SKM-1 (cell line): ENCODE data around the gene POU2F3.

Experiments
- DNase-seq: peaks from one replicate; lab custom pipeline; 2025; ENCODE audit not compliant: unreplicated experiment; lab: John Stamatoyannopoulos, UW

Gene POU2F3

GRCh38 chr11:120210626-120211521 lies 29.1 kb upstream of the POU2F3 start, which contains the start of gene OAF:
Gene OAF, plus strand, starts transcription at chr11:120211032. Its CDS starts 248 bp downstream, at chr11:120211280.
- no peak for DNase-seq

GRCh38 chr11:120211522-120212258 lies 28.2 kb upstream of the POU2F3 start:
- no peak for DNase-seq

GRCh38 chr11:120212259-120212878 lies 27.6 kb upstream of the POU2F3 start:
- no peak for DNase-seq

GRCh38 chr11:120212926-120213325 lies 27.0 kb upstream of the POU2F3 start:
- DNase-seq = no peak

- no peak for DNase-seq
Measured at GRCh38 chr11:120214581-120214980, 25.4 kb upstream of the POU2F3 start.

- no peak for DNase-seq
Measured at GRCh38 chr11:120215634-120216033, 24.3 kb upstream of the POU2F3 start.

GRCh38 chr11:120216426-120217102 lies 23.4 kb upstream of the POU2F3 start:
- DNase-seq = no peak

GRCh38 chr11:120217526-120217925 lies 22.4 kb upstream of the POU2F3 start:
- DNase-seq = no peak

- DNase-seq = no peak
Measured at GRCh38 chr11:120217941-120218694, 21.8 kb upstream of the POU2F3 start.

- DNase-seq = no peak
Measured at GRCh38 chr11:120218695-120219033, 21.3 kb upstream of the POU2F3 start.

GRCh38 chr11:120219232-120219937 lies 20.6 kb upstream of the POU2F3 start:
- DNase-seq = no peak

- DNase-seq = no peak
Measured at GRCh38 chr11:120219938-120220746, 19.8 kb upstream of the POU2F3 start.

GRCh38 chr11:120220747-120221037 lies 19.2 kb upstream of the POU2F3 start:
- DNase-seq = no peak

GRCh38 chr11:120221115-120221752 lies 18.7 kb upstream of the POU2F3 start:
- DNase-seq = no peak

- DNase-seq = no peak
Measured at GRCh38 chr11:120222916-120223315, 17.0 kb upstream of the POU2F3 start.

GRCh38 chr11:120223793-120224192 lies 16.1 kb upstream of the POU2F3 start:
- DNase-seq = no peak

GRCh38 chr11:120224361-120224760 lies 15.6 kb upstream of the POU2F3 start:
- no peak for DNase-seq

- DNase-seq = peak; percentile 39
Measured at GRCh38 chr11:120224972-120225909, 14.7 kb upstream of the POU2F3 start.
